GM12892 (cell line): ENCODE measurements around the gene ADCY1.

Experiments used
- POLR2A ChIP-seq: IDR thresholded peaks from 2 replicates; pipeline ENCODE4 v1.6.1; 2011; ENCODE audit warnings: low read depth, low read length, control low read depth
- POLR2AphosphoS5 ChIP-seq: IDR thresholded peaks from 2 replicates; pipeline ENCODE4 v1.6.1; 2011; ENCODE audit warnings: low read depth, low read length, control low read depth
- TAF1 ChIP-seq: IDR thresholded peaks from 2 replicates; pipeline ENCODE4 v1.6.1; 2011; ENCODE audit warnings: low read depth, mild to moderate bottlenecking, control low read depth, low read length, borderline replicate concordance

DNA sequence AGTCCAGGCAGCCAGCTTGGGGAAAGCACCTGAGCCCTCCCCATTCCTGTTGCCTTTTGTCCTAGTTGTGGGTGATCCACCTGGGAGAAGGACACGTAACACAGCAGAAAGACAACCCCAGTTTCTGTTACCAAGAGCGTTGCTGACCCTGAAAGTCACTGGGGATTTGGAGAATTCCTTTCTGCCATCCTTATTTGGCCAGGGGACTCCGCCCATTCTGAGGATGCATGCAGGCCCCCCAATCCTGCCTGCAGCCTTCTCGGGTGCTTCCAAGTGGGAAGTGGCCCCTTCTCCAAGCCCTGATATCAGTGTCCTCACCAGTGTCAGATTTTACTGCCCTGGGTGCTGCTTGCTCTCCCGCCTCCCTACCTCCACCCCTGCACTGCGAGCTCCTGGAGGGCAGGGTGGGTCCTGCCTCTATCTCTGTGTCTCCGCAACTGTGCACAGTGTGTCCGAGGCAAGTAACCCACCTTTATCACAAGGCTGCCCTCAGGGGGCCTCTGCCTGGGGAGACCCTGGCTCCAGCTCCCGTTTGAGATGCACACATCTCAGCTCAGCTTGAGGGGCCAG lies 9.2 kb upstream of the ADCY1 start:
- TF ChIP-seq POLR2A (no peak), POLR2AphosphoS5 (no peak), TAF1 (no peak)
